Immature natural killer cell (primary cell): Measurements from ENCODE around the gene TIGD1. TPM values are rescaled to one million over a fixed set of nuclear protein-coding genes. Genes with fewer than 3 reads are reported as not detected.
"Not testable (repeated sequence)": the region's sequence is repeated elsewhere in the genome, so short reads cannot be mapped to it uniquely, and the experiment has no call there.

Experiments used
- DNase-seq, 3 donors: peaks; one replicate each; pipeline ENCODE4 v3.0.0; 2022; ENCODE audit warnings: mixed read lengths in 1 of 3
- H3K27ac Mint-ChIP-seq, 6 donors: one replicate each; pipeline ENCODE4 v1.8.0; 2020; ENCODE audit warnings: mixed read lengths in 6 of 6, mild to moderate bottlenecking in 5 of 6, inconsistent platforms in 4 of 6, moderate library complexity in 3 of 6
- H3K27me3 Mint-ChIP-seq, 3 donors: one replicate each; pipeline ENCODE4 v1.8.0; 2020 to 2021; ENCODE audit warnings: low read depth in 3 of 3, mild to moderate bottlenecking in 3 of 3, mixed read lengths in 3 of 3, moderate library complexity in 3 of 3, inconsistent platforms in 1 of 3
- H3K36me3 Mint-ChIP-seq, 3 donors: one replicate each; pipeline ENCODE4 v1.8.0; 2020; ENCODE audit warnings: mixed read lengths in 3 of 3, inconsistent platforms in 2 of 3, mild to moderate bottlenecking in 2 of 3
- H3K4me1 Mint-ChIP-seq, 2 donors: one replicate each; pipeline ENCODE4 v1.8.0; 2020; ENCODE audit warnings: inconsistent platforms in 2 of 2, mild to moderate bottlenecking in 2 of 2, mixed read lengths in 2 of 2, moderate library complexity in 1 of 2
- H3K4me3 Mint-ChIP-seq, 5 donors: one replicate each; pipeline ENCODE4 v1.8.0; 2020; ENCODE audit warnings: mild to moderate bottlenecking in 5 of 5, mixed read lengths in 5 of 5, inconsistent platforms in 3 of 5, moderate library complexity in 3 of 5
- H3K9me3 Mint-ChIP-seq, 6 donors: one replicate each; pipeline ENCODE4 v1.8.0; 2020; ENCODE audit warnings: mild to moderate bottlenecking in 6 of 6, mixed read lengths in 6 of 6, inconsistent platforms in 4 of 6, moderate library complexity in 3 of 6
- polyA plus RNA-seq, 3 donors: library from polyadenylated mRNA; unstranded; fragments of 300-500 nt; fragmentation: Illumina TruSeq; gene quantifications; one replicate each; pipeline ENCODE4 v1.2.3, GENCODE V29; 2021

Gene TIGD1
- polyA plus RNA-seq, 3 donors from 2014 or later, result 1.3 to 6.2 (median 2.7) TPM

GRCh38 chr2:232541195-232541960, 9.0 kb downstream of the TIGD1 start:
- no peak overlapping the region for H3K27ac Mint-ChIP-seq
- peaks cover 0 to 4% of the 10 kb centered on the region in 2 donors for H3K4me1 Mint-ChIP-seq
- peaks cover 0 to 1% (median 0%) of the 10 kb centered on the region in 6 donors for H3K9me3 Mint-ChIP-seq
- peaks cover 2 to 9% (median 4%) of the 10 kb centered on the region in 3 donors for H3K27me3 Mint-ChIP-seq
- no peaks in the 10 kb centered on the region for H3K36me3 Mint-ChIP-seq
- no peak for DNase-seq
- H3K4me3 Mint-ChIP-seq, result no peak overlapping the region

GRCh38 chr2:232540441-232541041, 9.8 kb downstream of the TIGD1 start:
- H3K4me3 Mint-ChIP-seq, result no peak overlapping the region
- H3K4me1 Mint-ChIP-seq, result peaks cover 0 to 1% of the 10 kb centered on the region in 2 donors
- H3K27ac Mint-ChIP-seq, result no peak overlapping the region
- H3K9me3 Mint-ChIP-seq, result peaks cover 0 to 1% (median 0%) of the 10 kb centered on the region in 6 donors
- H3K27me3 Mint-ChIP-seq, result peaks cover 4 to 9% (median 4%) of the 10 kb centered on the region in 3 donors
- H3K36me3 Mint-ChIP-seq, result no peaks in the 10 kb centered on the region
- no peak for DNase-seq

GRCh38 chr2:232539298-232540231, 10.8 kb downstream of the TIGD1 start, which contains the start of gene CHRNG:
CHRNG (plus strand) TSS chr2:232539692; CDS start chr2:232539748, 56 bp downstream.
- Mint-ChIP-seq H3K36me3 (no peaks in the 10 kb centered on the region), H3K27ac (no peak within 1 kb of the TSS), H3K27me3 (peaks cover 4 to 9% (median 4%) of the 10 kb centered on the region in 3 donors), H3K4me1 (peaks cover 0 to 1% of the 10 kb centered on the region in 2 donors), H3K4me3 (no peak within 1 kb of the TSS), H3K9me3 (peaks cover 0 to 1% (median 0%) of the 10 kb centered on the region in 6 donors)
- DNase-seq, result no peak

- H3K27me3 Mint-ChIP-seq, result peaks cover 4 to 10% (median 4%) of the 10 kb centered on the region in 3 donors
- peaks cover 0 to 1% (median 0%) of the 10 kb centered on the region in 6 donors for H3K9me3 Mint-ChIP-seq
- DNase-seq, result no peak
- no peak overlapping the region for H3K27ac Mint-ChIP-seq
- peaks cover 0 to 1% of the 10 kb centered on the region in 2 donors for H3K4me1 Mint-ChIP-seq
- no peak overlapping the region for H3K4me3 Mint-ChIP-seq
- H3K36me3 Mint-ChIP-seq, result no peaks in the 10 kb centered on the region
These were observed 11.7 kb downstream of the TIGD1 start for GRCh38 chr2:232538671-232539070.

GRCh38 chr2:232537499-232537898, 12.9 kb downstream of the TIGD1 start:
- H3K27me3 Mint-ChIP-seq, result peaks cover 4 to 10% (median 4%) of the 10 kb centered on the region in 3 donors
- no peak overlapping the region for H3K4me3 Mint-ChIP-seq
- H3K9me3 Mint-ChIP-seq, result peaks cover 0 to 1% (median 0%) of the 10 kb centered on the region in 6 donors
- DNase-seq, result no peak
- no peaks in the 10 kb centered on the region for H3K36me3 Mint-ChIP-seq
- H3K27ac Mint-ChIP-seq, result no peak overlapping the region
- H3K4me1 Mint-ChIP-seq, result peaks cover 0 to under 1% of the 10 kb centered on the region in 2 donors

GRCh38 chr2:232537079-232537478, 13.3 kb downstream of the TIGD1 start:
- no peak overlapping the region for H3K27ac Mint-ChIP-seq
- no peak overlapping the region for H3K4me3 Mint-ChIP-seq
- DNase-seq, result no peak
- peaks cover 4 to 10% (median 4%) of the 10 kb centered on the region in 3 donors for H3K27me3 Mint-ChIP-seq
- H3K4me1 Mint-ChIP-seq, result no peaks in the 10 kb centered on the region
- H3K9me3 Mint-ChIP-seq, result peaks cover 0 to 1% (median 0%) of the 10 kb centered on the region in 6 donors
- no peaks in the 10 kb centered on the region for H3K36me3 Mint-ChIP-seq

- no peak overlapping the region for H3K27ac Mint-ChIP-seq
- no peak for DNase-seq
- H3K4me3 Mint-ChIP-seq, result no peak overlapping the region
- peaks cover 3 to 10% (median 4%) of the 10 kb centered on the region in 3 donors for H3K27me3 Mint-ChIP-seq
- H3K36me3 Mint-ChIP-seq, result no peaks in the 10 kb centered on the region
- peaks cover 0 to 1% (median 0%) of the 10 kb centered on the region in 6 donors for H3K9me3 Mint-ChIP-seq
- H3K4me1 Mint-ChIP-seq, result no peaks in the 10 kb centered on the region
These were observed 14.4 kb downstream of the TIGD1 start for GRCh38 chr2:232535761-232536530.

- Mint-ChIP-seq H3K36me3 (no peaks in the 10 kb centered on the region), H3K4me3 (no peak overlapping the region), H3K27me3 (peaks cover 4 to 9% (median 4%) of the 10 kb centered on the region in 3 donors), H3K9me3 (peaks cover 0 to 1% (median 0%) of the 10 kb centered on the region in 6 donors), H3K4me1 (no peaks in the 10 kb centered on the region), H3K27ac (no peak overlapping the region)
- DNase-seq, result no peak
These were observed 15.3 kb downstream of the TIGD1 start for GRCh38 chr2:232534940-232535651.

- DNase-seq, result no peak
- H3K4me3 Mint-ChIP-seq, result no peak overlapping the region
- H3K9me3 Mint-ChIP-seq, result peaks cover 0 to 1% (median 0%) of the 10 kb centered on the region in 6 donors
- peaks cover 2% of the 10 kb centered on the region in 2 donors for H3K4me1 Mint-ChIP-seq
- peaks cover 4 to 9% (median 4%) of the 10 kb centered on the region in 3 donors for H3K27me3 Mint-ChIP-seq
- no peaks in the 10 kb centered on the region for H3K36me3 Mint-ChIP-seq
- no peak overlapping the region for H3K27ac Mint-ChIP-seq
These were observed 16.2 kb downstream of the TIGD1 start for GRCh38 chr2:232533944-232534710.

- not testable (repeated sequence) for H3K27me3 Mint-ChIP-seq, H3K36me3 Mint-ChIP-seq, H3K27ac Mint-ChIP-seq, H3K9me3 Mint-ChIP-seq, H3K4me3 Mint-ChIP-seq, DNase-seq
- H3K4me1 Mint-ChIP-seq, result peaks cover 9 to 14% of the 10 kb centered on the region in 2 donors
These were observed 17.5 kb downstream of the TIGD1 start for GRCh38 chr2:232532821-232533220.

- Mint-ChIP-seq H3K27me3 (peaks cover 2 to 9% (median 4%) of the 10 kb centered on the region in 3 donors), H3K4me1 (peaks cover 9 to 14% of the 10 kb centered on the region in 2 donors), H3K4me3 (no peak overlapping the region), H3K36me3 (no peaks in the 10 kb centered on the region), H3K27ac (no peak overlapping the region), H3K9me3 (no peaks in the 10 kb centered on the region)
- no peak for DNase-seq
These were observed 17.9 kb downstream of the TIGD1 start for GRCh38 chr2:232532419-232532818.
